Endothelial cell of umbilical vein (primary cell): ENCODE results near the gene KAT6B. TPM values are rescaled to one million over a fixed set of nuclear protein-coding genes. Genes with fewer than 3 reads are reported as not detected.

Experiments used
- BruUV-seq: library from RNA; stranded (reverse); fragments of 400-500 nt; replicated peaks from 2 replicates; lab custom pipeline; 2021; lab: Mats Ljungman, UMichigan
- CTCF ChIA-PET: fragments of 300-600, 350-600 bp; sonication (Branson Sonifier 250); formaldehyde crosslinking; loops from one replicate; lab custom pipeline; 2021; ENCODE audit warnings: antibody characterized with exemption, inconsistent platforms; lab: Charles Lee
- POLR2A ChIA-PET: fragments of 300-600, 350-600 bp; sonication (Branson Sonifier 250); formaldehyde crosslinking; loops from one replicate; lab custom pipeline; 2021; ENCODE audit warnings: antibody characterized with exemption, inconsistent platforms; lab: Charles Lee
- DNase-seq: peaks from one replicate; pipeline ENCODE4 v3.0.0-alpha.2; 2011; ENCODE audit warnings: low read depth, low spot score
- FAIRE-seq: peaks from 2 replicates; lab custom pipeline; 2011; peaks lifted over from hg19 to GRCh38; lab: Jason Lieb, UNC
- H2AFZ ChIP-seq: 2 replicates; pipeline ENCODE4 v1.6.0; 2012; ENCODE audit warnings: low read depth, low read length, control low read depth, inconsistent platforms
- H3K27ac ChIP-seq: 2 replicates; pipeline ENCODE4 v1.5.1; 2011; ENCODE audit warnings: low read depth, mild to moderate bottlenecking, control low read depth, low read length, moderate library complexity; ENCODE audit not compliant: insufficient read depth
- H3K27me3 ChIP-seq, 2 experiments: 2 replicates each; pipeline versions ENCODE4 v1.6.0 to v1.6.1; 2011; ENCODE audit warnings: low read length in 2 of 2, mixed read lengths in 1 of 2; ENCODE audit not compliant: control insufficient read depth in 2 of 2, insufficient read depth in 2 of 2
- H3K36me3 ChIP-seq, 2 experiments: 2 replicates in 1 of 2; 3 replicates in 1 of 2; pipeline ENCODE4 v1.5.1; 2011; ENCODE audit warnings: low read length in 2 of 2, mild to moderate bottlenecking in 1 of 2, moderate library complexity in 1 of 2; ENCODE audit not compliant: control insufficient read depth in 2 of 2, insufficient read depth in 2 of 2; ENCODE audit errors: extremely low read depth in 1 of 2
- H3K4me1 ChIP-seq: 3 replicates; pipeline ENCODE4 v1.5.1; 2011; ENCODE audit warnings: mild to moderate bottlenecking, low read length; ENCODE audit not compliant: control insufficient read depth, insufficient read depth; ENCODE audit errors: extremely low read depth
- H3K4me2 ChIP-seq: 2 replicates; pipeline ENCODE4 v1.6.1; 2011; ENCODE audit warnings: low read length, control low read depth, mixed read lengths; ENCODE audit not compliant: insufficient read depth
- H3K4me3 ChIP-seq, 3 experiments: fragments of 200-600 bp in 1 of 3; sonication (generic), shearing (Covaris generic) in 1 of 3; replicated peaks in 1 of 3; 2 replicates each; pipeline ENCODE4 v1.5.1; 2011 to 2016; ENCODE audit warnings: control low read depth in 3 of 3, low read length in 3 of 3, mild to moderate bottlenecking in 2 of 3, inconsistent platforms in 1 of 3, low read depth in 1 of 3, moderate library complexity in 1 of 3; ENCODE audit not compliant: insufficient read depth in 1 of 3
- H3K79me2 ChIP-seq: 2 replicates; pipeline ENCODE4 v1.6.0; 2012; ENCODE audit warnings: low read length, inconsistent platforms; ENCODE audit not compliant: control insufficient read depth, insufficient read depth
- H3K9ac ChIP-seq: replicated peaks from 2 replicates; pipeline ENCODE3; 2011; ENCODE audit warnings: low read length, control low read depth; ENCODE audit not compliant: insufficient read depth; ENCODE audit errors: extremely low read depth
- H3K9me1 ChIP-seq: replicated peaks from 3 replicates; pipeline ENCODE4 v1.6.0; 2011; ENCODE audit warnings: mild to moderate bottlenecking, low read length; ENCODE audit not compliant: control insufficient read depth, insufficient read depth; ENCODE audit errors: extremely low read depth
- H3K9me3 ChIP-seq: replicated peaks from 2 replicates; pipeline ENCODE4 v1.5.1; 2012; ENCODE audit warnings: low read length, inconsistent platforms; ENCODE audit not compliant: control insufficient read depth, insufficient read depth
- H4K20me1 ChIP-seq: replicated peaks from 2 replicates; pipeline ENCODE3; 2011; ENCODE audit warnings: mild to moderate bottlenecking, low read length; ENCODE audit not compliant: control insufficient read depth, insufficient read depth; ENCODE audit errors: extremely low read depth
- EZH2 ChIP-seq: IDR thresholded peaks from 2 replicates; pipeline ENCODE4 v1.6.1; 2012; ENCODE audit warnings: borderline replicate concordance, low read depth, mild to moderate bottlenecking, moderate library complexity, low read length, inconsistent platforms; ENCODE audit not compliant: severe bottlenecking
- FOS ChIP-seq: IDR thresholded peaks from 2 replicates; pipeline ENCODE4 v1.6.1; 2011; ENCODE audit warnings: mild to moderate bottlenecking, low read length, moderate library complexity, borderline replicate concordance; ENCODE audit not compliant: insufficient read depth
- GATA2 ChIP-seq: IDR thresholded peaks from 2 replicates; pipeline ENCODE4 v1.7.0; 2011; ENCODE audit warnings: low read depth, mild to moderate bottlenecking, moderate library complexity, mixed read lengths, low read length; ENCODE audit not compliant: insufficient read length, insufficient read depth
- JUN ChIP-seq: IDR thresholded peaks from 2 replicates; pipeline ENCODE4 v1.6.1; 2011; ENCODE audit warnings: borderline replicate concordance, low read depth; ENCODE audit not compliant: insufficient read length, insufficient read depth
- MYC ChIP-seq: IDR thresholded peaks from one replicate; pipeline ENCODE4 v1.6.1; 2011; ENCODE audit warnings: mild to moderate bottlenecking, low read depth, low read length
- POLR2A ChIP-seq: IDR thresholded peaks from 2 replicates; pipeline ENCODE4 v1.6.1; 2012; ENCODE audit warnings: low read depth, mild to moderate bottlenecking, control low read depth, low read length
- POLR2AphosphoS5 ChIP-seq: IDR thresholded peaks from 2 replicates; pipeline ENCODE4 v1.6.1; 2012; ENCODE audit warnings: low read depth, mild to moderate bottlenecking, control low read depth, low read length, moderate library complexity; ENCODE audit not compliant: insufficient read depth
- dilution Hi-C: fragments of 300-500 bp; cut with MboI; formaldehyde crosslinking; loops from one replicate; pipeline ENCODE4 v1.15.0; 2019; ENCODE audit warnings: low sequenced_read_pairs; ENCODE audit not compliant: extremely low pct_ligation_motif_present
- intact Hi-C: fragments of 100-400 bp; cut with micrococcal nuclease; formaldehyde crosslinking; loops from one replicate; pipeline ENCODE4 v1.10.0; 2022
- polyA plus RNA-seq, 4 experiments: library from polyadenylated mRNA; depleted of rRNA in 3 of 4; stranded (reverse) in 3 of 4; unstranded in 1 of 4; fragments of >200 nt; gene quantifications; 2 replicates each; pipeline versions ENCODE4 v1.2.1 to v1.2.3, GENCODE V29; 2011 to 2012; ENCODE audit warnings: missing spikeins in 1 of 4
- total RNA-seq: library from RNA; stranded (reverse); gene quantifications from 2 replicates; pipeline ENCODE4 v1.2.3, GENCODE V29; 2021
- TF ChIP-seq, protein P1 (sequence below), 2 donors: IDR thresholded peaks; 1 replicate in 1 of 2; 2 replicates in 1 of 2; pipeline ENCODE4 v1.5.1; 2011; ENCODE audit warnings: low read length in 2 of 2, mild to moderate bottlenecking in 2 of 2, moderate library complexity in 2 of 2, control low read depth in 1 of 2, inconsistent platforms in 1 of 2, low read depth in 1 of 2; ENCODE audit not compliant: insufficient read depth in 1 of 2; ENCODE audit errors: extremely low read depth in 1 of 2
- TF ChIP-seq, protein P2 (sequence below): IDR thresholded peaks from 2 replicates; pipeline ENCODE4 v1.6.1; 2011; ENCODE audit not compliant: insufficient read depth, insufficient read length

Gene KAT6B
- total and polyA plus RNA-seq, 2 donors (not counting 3 experiments of a cell fraction or from before 2014, with no cell fraction given), result 4.5 to 17.0 TPM

DNA sequence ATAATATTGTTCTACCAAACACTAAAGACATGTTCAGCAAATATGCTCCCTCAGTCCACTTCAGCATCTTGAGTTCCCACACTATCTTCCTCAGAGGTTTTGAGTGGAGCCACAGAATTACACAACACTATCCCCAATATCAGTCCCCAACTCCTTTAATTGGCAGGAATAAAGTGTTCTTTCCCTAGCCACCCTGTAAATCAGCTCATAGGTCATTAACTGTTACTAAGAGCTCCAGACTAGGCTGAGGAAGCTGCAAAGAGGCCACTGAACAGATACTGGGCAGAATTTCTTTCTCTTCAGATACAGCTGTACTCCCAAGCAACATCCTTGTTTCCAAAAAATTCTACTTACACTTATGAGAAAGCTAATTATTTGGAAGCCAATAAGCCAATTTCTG lies 11.6 kb upstream of the KAT6B start:
- Histone ChIP-seq H3K9me1 (no peaks in the 10 kb centered on the region), H3K4me3 (no peak overlapping the region), H3K27me3 (no peaks in the 10 kb centered on the region), H3K79me2 (no peaks in the 10 kb centered on the region), H3K4me1 (no peaks in the 10 kb centered on the region), H3K9me3 (peaks cover 4% of the 10 kb centered on the region), H3K36me3 (no peaks in the 10 kb centered on the region), H4K20me1 (no peaks in the 10 kb centered on the region), H2AFZ (no peak overlapping the region), H3K9ac (no peak overlapping the region), H3K27ac (no peak overlapping the region), H3K4me2 (no peak overlapping the region)
- ChIA-PET CTCF (interaction anchor here (1.2 kb wide), 1 partner anchor 570 kb away, joined by 3 read pairs; no protein-coding TSS in a partner anchor), POLR2A (no interaction called here)
- dilution Hi-C loops, result no loop called here
- TF ChIP-seq, protein P1, sequence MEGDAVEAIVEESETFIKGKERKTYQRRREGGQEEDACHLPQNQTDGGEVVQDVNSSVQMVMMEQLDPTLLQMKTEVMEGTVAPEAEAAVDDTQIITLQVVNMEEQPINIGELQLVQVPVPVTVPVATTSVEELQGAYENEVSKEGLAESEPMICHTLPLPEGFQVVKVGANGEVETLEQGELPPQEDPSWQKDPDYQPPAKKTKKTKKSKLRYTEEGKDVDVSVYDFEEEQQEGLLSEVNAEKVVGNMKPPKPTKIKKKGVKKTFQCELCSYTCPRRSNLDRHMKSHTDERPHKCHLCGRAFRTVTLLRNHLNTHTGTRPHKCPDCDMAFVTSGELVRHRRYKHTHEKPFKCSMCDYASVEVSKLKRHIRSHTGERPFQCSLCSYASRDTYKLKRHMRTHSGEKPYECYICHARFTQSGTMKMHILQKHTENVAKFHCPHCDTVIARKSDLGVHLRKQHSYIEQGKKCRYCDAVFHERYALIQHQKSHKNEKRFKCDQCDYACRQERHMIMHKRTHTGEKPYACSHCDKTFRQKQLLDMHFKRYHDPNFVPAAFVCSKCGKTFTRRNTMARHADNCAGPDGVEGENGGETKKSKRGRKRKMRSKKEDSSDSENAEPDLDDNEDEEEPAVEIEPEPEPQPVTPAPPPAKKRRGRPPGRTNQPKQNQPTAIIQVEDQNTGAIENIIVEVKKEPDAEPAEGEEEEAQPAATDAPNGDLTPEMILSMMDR (IDR thresholded peaks at IDR 0.05; ENCODE audit: extremely low read depth in 1 of 2, insufficient read depth in 1 of 2, low read depth in 1 of 2, low read length in 2 of 2), result no peak
- no peak for TF ChIP-seq JUN
- TF ChIP-seq GATA2, result no peak
- TF ChIP-seq, protein P2, sequence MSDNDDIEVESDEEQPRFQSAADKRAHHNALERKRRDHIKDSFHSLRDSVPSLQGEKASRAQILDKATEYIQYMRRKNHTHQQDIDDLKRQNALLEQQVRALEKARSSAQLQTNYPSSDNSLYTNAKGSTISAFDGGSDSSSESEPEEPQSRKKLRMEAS, result no peak
- TF ChIP-seq FOS, result no peak
- TF ChIP-seq POLR2A, result no peak
- no peak for TF ChIP-seq EZH2
- no peak for TF ChIP-seq POLR2AphosphoS5
- TF ChIP-seq MYC, result no peak
- no peak for DNase-seq
- BruUV-seq, result no TSS peak
- no peak for FAIRE-seq
- intact Hi-C loops, result no loop called here
